ENCODE measurements around the gene LRIT1.

Gene LRIT1

GRCh38 chr10:84202349-84202748 lies 39.0 kb downstream of the LRIT1 start:
- H3K4me1 ChIP-seq (ENCODE audit: control insufficient read depth, insufficient read depth, low read length), result peaks cover 5% of the 10 kb centered on the region
- H3K9me3 ChIP-seq (ENCODE audit: control insufficient read depth, low read length), result no peaks in the 10 kb centered on the region
- no peak overlapping the region for H3K4me3 ChIP-seq (ENCODE audit: insufficient read depth, low read depth, low read length)
- no peaks in the 10 kb centered on the region for H3K36me3 ChIP-seq (ENCODE audit: control insufficient read depth, insufficient read depth, low read length)
- 85 to 89% methylated on average over 5 of the region's 5 CpGs for WGBS, 2 experiments
- H3K27me3 ChIP-seq (ENCODE audit: control insufficient read depth, insufficient read depth, low read length, poor library complexity, severe bottlenecking), result peaks cover 17% of the 10 kb centered on the region
- no peak overlapping the region for H3K27ac ChIP-seq (ENCODE audit: insufficient read depth, low read depth, low read length, poor library complexity, severe bottlenecking)

GRCh38 chr10:84201682-84202081 lies 39.7 kb downstream of the LRIT1 start:
- Histone ChIP-seq H3K27me3 (ENCODE audit: control insufficient read depth, insufficient read depth, low read length, poor library complexity, severe bottlenecking) (peaks cover 23% of the 10 kb centered on the region), H3K9me3 (ENCODE audit: control insufficient read depth, low read length) (no peaks in the 10 kb centered on the region), H3K4me1 (ENCODE audit: control insufficient read depth, insufficient read depth, low read length) (peaks cover 5% of the 10 kb centered on the region), H3K27ac (ENCODE audit: insufficient read depth, low read depth, low read length, poor library complexity, severe bottlenecking) (no peak overlapping the region), H3K4me3 (ENCODE audit: insufficient read depth, low read depth, low read length) (no peak overlapping the region), H3K36me3 (ENCODE audit: control insufficient read depth, insufficient read depth, low read length) (no peaks in the 10 kb centered on the region)
- WGBS, 2 experiments, result 94 to 96% methylated on average over 11 of the region's 11 CpGs

GRCh38 chr10:84201244-84201606 lies 40.1 kb downstream of the LRIT1 start:
- no peaks in the 10 kb centered on the region for H3K9me3 ChIP-seq (ENCODE audit: control insufficient read depth, low read length)
- 63 to 68% methylated on average over 6 of the region's 6 CpGs for WGBS, 2 experiments
- peaks cover 5% of the 10 kb centered on the region for H3K4me1 ChIP-seq (ENCODE audit: control insufficient read depth, insufficient read depth, low read length)
- peaks cover 28% of the 10 kb centered on the region for H3K27me3 ChIP-seq (ENCODE audit: control insufficient read depth, insufficient read depth, low read length, poor library complexity, severe bottlenecking)
- H3K4me3 ChIP-seq (ENCODE audit: insufficient read depth, low read depth, low read length), result no peak overlapping the region
- no peaks in the 10 kb centered on the region for H3K36me3 ChIP-seq (ENCODE audit: control insufficient read depth, insufficient read depth, low read length)
- no peak overlapping the region for H3K27ac ChIP-seq (ENCODE audit: insufficient read depth, low read depth, low read length, poor library complexity, severe bottlenecking)

- 91 to 93% methylated on average over 11 of the region's 11 CpGs for WGBS, 2 experiments
- Histone ChIP-seq H3K4me3 (ENCODE audit: insufficient read depth, low read depth, low read length) (no peak overlapping the region), H3K4me1 (ENCODE audit: control insufficient read depth, insufficient read depth, low read length) (peaks cover 5% of the 10 kb centered on the region), H3K36me3 (ENCODE audit: control insufficient read depth, insufficient read depth, low read length) (no peaks in the 10 kb centered on the region), H3K9me3 (ENCODE audit: control insufficient read depth, low read length) (no peaks in the 10 kb centered on the region), H3K27ac (ENCODE audit: insufficient read depth, low read depth, low read length, poor library complexity, severe bottlenecking) (no peak overlapping the region), H3K27me3 (ENCODE audit: control insufficient read depth, insufficient read depth, low read length, poor library complexity, severe bottlenecking) (peaks cover 33% of the 10 kb centered on the region)
These were observed 40.7 kb downstream of the LRIT1 start for GRCh38 chr10:84200537-84201243.

GRCh38 chr10:84198206-84198915 lies 43.0 kb downstream of the LRIT1 start:
- Histone ChIP-seq H3K9me3 (ENCODE audit: control insufficient read depth, low read length) (no peaks in the 10 kb centered on the region), H3K36me3 (ENCODE audit: control insufficient read depth, insufficient read depth, low read length) (no peaks in the 10 kb centered on the region), H3K4me1 (ENCODE audit: control insufficient read depth, insufficient read depth, low read length) (peaks cover 5% of the 10 kb centered on the region), H3K4me3 (ENCODE audit: insufficient read depth, low read depth, low read length) (no peak overlapping the region), H3K27me3 (ENCODE audit: control insufficient read depth, insufficient read depth, low read length, poor library complexity, severe bottlenecking) (peaks cover 57% of the 10 kb centered on the region), H3K27ac (ENCODE audit: insufficient read depth, low read depth, low read length, poor library complexity, severe bottlenecking) (no peak overlapping the region)
- WGBS, 2 experiments, result 91 to 92% methylated on average over 7 of the region's 7 CpGs

GRCh38 chr10:84197643-84198042 lies 43.7 kb downstream of the LRIT1 start:
- Histone ChIP-seq H3K36me3 (ENCODE audit: control insufficient read depth, insufficient read depth, low read length) (no peaks in the 10 kb centered on the region), H3K4me3 (ENCODE audit: insufficient read depth, low read depth, low read length) (no peak overlapping the region), H3K27me3 (ENCODE audit: control insufficient read depth, insufficient read depth, low read length, poor library complexity, severe bottlenecking) (peaks cover 64% of the 10 kb centered on the region), H3K27ac (ENCODE audit: insufficient read depth, low read depth, low read length, poor library complexity, severe bottlenecking) (no peak overlapping the region), H3K4me1 (ENCODE audit: control insufficient read depth, insufficient read depth, low read length) (peaks cover 5% of the 10 kb centered on the region), H3K9me3 (ENCODE audit: control insufficient read depth, low read length) (no peaks in the 10 kb centered on the region)
- 88 to 93% methylated on average over 5 of the region's 5 CpGs for WGBS, 2 experiments

- no peaks in the 10 kb centered on the region for H3K36me3 ChIP-seq (ENCODE audit: control insufficient read depth, insufficient read depth, low read length)
- peaks cover 71% of the 10 kb centered on the region for H3K27me3 ChIP-seq (ENCODE audit: control insufficient read depth, insufficient read depth, low read length, poor library complexity, severe bottlenecking)
- no peak overlapping the region for H3K4me3 ChIP-seq (ENCODE audit: insufficient read depth, low read depth, low read length)
- no peak overlapping the region for H3K27ac ChIP-seq (ENCODE audit: insufficient read depth, low read depth, low read length, poor library complexity, severe bottlenecking)
- no peaks in the 10 kb centered on the region for H3K9me3 ChIP-seq (ENCODE audit: control insufficient read depth, low read length)
- peaks cover 3% of the 10 kb centered on the region for H3K4me1 ChIP-seq (ENCODE audit: control insufficient read depth, insufficient read depth, low read length)
- 91 to 92% methylated on average over 5 of the region's 5 CpGs for WGBS, 2 experiments
These were observed 44.4 kb downstream of the LRIT1 start for GRCh38 chr10:84196941-84197340.

- Histone ChIP-seq H3K36me3 (ENCODE audit: control insufficient read depth, insufficient read depth, low read length) (no peaks in the 10 kb centered on the region), H3K4me1 (ENCODE audit: control insufficient read depth, insufficient read depth, low read length) (no peaks in the 10 kb centered on the region), H3K9me3 (ENCODE audit: control insufficient read depth, low read length) (no peaks in the 10 kb centered on the region), H3K27ac (ENCODE audit: insufficient read depth, low read depth, low read length, poor library complexity, severe bottlenecking) (no peak overlapping the region), H3K27me3 (ENCODE audit: control insufficient read depth, insufficient read depth, low read length, poor library complexity, severe bottlenecking) (peaks cover 79% of the 10 kb centered on the region), H3K4me3 (ENCODE audit: insufficient read depth, low read depth, low read length) (no peak overlapping the region)
- WGBS, 2 experiments, result 64 to 68% methylated on average over 4 of the region's 4 CpGs
These were observed 45.3 kb downstream of the LRIT1 start for GRCh38 chr10:84196083-84196482.

- no peaks in the 10 kb centered on the region for H3K4me1 ChIP-seq (ENCODE audit: control insufficient read depth, insufficient read depth, low read length)
- WGBS, 2 experiments, result 38 to 40% methylated on average over 43 of the region's 43 CpGs
- peak overlapping the region; percentile 38 for H3K4me3 ChIP-seq (ENCODE audit: insufficient read depth, low read depth, low read length)
- peaks cover 81% of the 10 kb centered on the region for H3K27me3 ChIP-seq (ENCODE audit: control insufficient read depth, insufficient read depth, low read length, poor library complexity, severe bottlenecking)
- H3K9me3 ChIP-seq (ENCODE audit: control insufficient read depth, low read length), result no peaks in the 10 kb centered on the region
- no peaks in the 10 kb centered on the region for H3K36me3 ChIP-seq (ENCODE audit: control insufficient read depth, insufficient read depth, low read length)
- H3K27ac ChIP-seq (ENCODE audit: insufficient read depth, low read depth, low read length, poor library complexity, severe bottlenecking), result no peak overlapping the region
These were observed 46.1 kb downstream of the LRIT1 start for GRCh38 chr10:84195044-84195830.

- no peaks in the 10 kb centered on the region for H3K4me1 ChIP-seq (ENCODE audit: control insufficient read depth, insufficient read depth, low read length)
- WGBS, 2 experiments, result 1% methylated on average over 61 of the region's 61 CpGs
- no peaks in the 10 kb centered on the region for H3K36me3 ChIP-seq (ENCODE audit: control insufficient read depth, insufficient read depth, low read length)
- peak within 1 kb of the TSS; percentile 38 for H3K4me3 ChIP-seq (ENCODE audit: insufficient read depth, low read depth, low read length)
- H3K27me3 ChIP-seq (ENCODE audit: control insufficient read depth, insufficient read depth, low read length, poor library complexity, severe bottlenecking), result peaks cover 81% of the 10 kb centered on the region
- no peak within 1 kb of the TSS for H3K27ac ChIP-seq (ENCODE audit: insufficient read depth, low read depth, low read length, poor library complexity, severe bottlenecking)
- no peaks in the 10 kb centered on the region for H3K9me3 ChIP-seq (ENCODE audit: control insufficient read depth, low read length)
These were observed 46.8 kb downstream of the LRIT1 start, which contains the start of gene CDHR1 for GRCh38 chr10:84194424-84195043. Gene CDHR1, plus strand, starts transcription at chr10:84194537. Its CDS starts 224 bp downstream, at chr10:84194761.
